ENCODE data around the gene TMEM184C. TPM values are rescaled to one million over a fixed set of nuclear protein-coding genes. Genes with fewer than 3 reads are reported as not detected.

Gene TMEM184C
- polyA plus RNA-seq (2011; rRNA removed) (27.1 and 35.1 TPM in 2 replicates), polyA minus RNA-seq (2011; rRNA and poly(A)+ RNA removed) (23.3 and 25.6 TPM in 2 replicates)

DNA sequence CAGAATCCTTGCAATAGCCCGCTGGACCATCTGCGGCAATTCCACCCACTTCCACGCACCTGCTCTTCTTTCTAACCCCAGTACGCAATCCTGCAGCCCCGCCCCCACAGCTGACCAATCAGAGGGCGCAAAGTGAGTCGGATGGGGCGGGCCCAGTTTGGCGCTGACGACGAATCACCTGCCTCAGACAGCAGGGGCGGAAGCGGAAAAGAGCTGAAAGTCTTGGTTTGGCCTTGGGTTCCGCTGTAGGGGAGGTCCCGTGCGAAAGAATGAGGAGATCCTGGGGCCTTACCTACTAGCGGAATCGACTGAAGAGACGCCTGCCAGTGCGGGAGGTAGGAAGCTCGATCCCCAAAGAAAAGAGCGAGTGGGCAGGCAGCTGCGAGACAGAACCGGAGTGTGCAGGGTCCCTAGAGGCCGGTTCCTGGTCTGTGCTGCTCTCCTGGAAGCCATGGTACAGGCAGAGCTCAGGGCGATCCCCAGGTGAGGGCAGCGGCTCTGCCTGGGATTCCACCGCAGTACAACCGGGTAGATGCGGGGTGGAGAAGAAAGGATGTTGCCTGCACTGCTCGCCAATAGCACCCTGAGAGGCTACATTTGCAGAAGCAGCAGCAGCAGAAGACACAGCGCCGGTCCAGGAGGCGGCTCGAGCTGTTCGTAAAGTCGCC, at the start of gene TMEM184C:
Gene TMEM184C, plus strand, starts transcription at position 225 of the 668 bp plus-strand sequence. CDS start 560 bp downstream, outside the sequence.
- CTCF ChIA-PET = interaction anchor here (1.1 to 3.5 kb wide), 6 partner anchors 10 to 249 kb away, joined by 3 to 15 read pairs (median 4); no protein-coding TSS in a partner anchor
- TF ChIP-seq, protein P1, sequence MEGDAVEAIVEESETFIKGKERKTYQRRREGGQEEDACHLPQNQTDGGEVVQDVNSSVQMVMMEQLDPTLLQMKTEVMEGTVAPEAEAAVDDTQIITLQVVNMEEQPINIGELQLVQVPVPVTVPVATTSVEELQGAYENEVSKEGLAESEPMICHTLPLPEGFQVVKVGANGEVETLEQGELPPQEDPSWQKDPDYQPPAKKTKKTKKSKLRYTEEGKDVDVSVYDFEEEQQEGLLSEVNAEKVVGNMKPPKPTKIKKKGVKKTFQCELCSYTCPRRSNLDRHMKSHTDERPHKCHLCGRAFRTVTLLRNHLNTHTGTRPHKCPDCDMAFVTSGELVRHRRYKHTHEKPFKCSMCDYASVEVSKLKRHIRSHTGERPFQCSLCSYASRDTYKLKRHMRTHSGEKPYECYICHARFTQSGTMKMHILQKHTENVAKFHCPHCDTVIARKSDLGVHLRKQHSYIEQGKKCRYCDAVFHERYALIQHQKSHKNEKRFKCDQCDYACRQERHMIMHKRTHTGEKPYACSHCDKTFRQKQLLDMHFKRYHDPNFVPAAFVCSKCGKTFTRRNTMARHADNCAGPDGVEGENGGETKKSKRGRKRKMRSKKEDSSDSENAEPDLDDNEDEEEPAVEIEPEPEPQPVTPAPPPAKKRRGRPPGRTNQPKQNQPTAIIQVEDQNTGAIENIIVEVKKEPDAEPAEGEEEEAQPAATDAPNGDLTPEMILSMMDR (IDR thresholded peaks at IDR 0.05; ENCODE audit: insufficient read depth, low read depth, low read length) = peak; percentile 29
- Histone ChIP-seq H3K36me3 (ENCODE audit: control insufficient read depth, insufficient read depth, low read length) (no peaks in the 10 kb centered on the region), H3K27me3 (ENCODE audit: control insufficient read depth, insufficient read depth, low read length) (no peaks in the 10 kb centered on the region), H3K4me3 (ENCODE audit: low read depth, low read length) (peak within 1 kb of the TSS; percentile 81)
- POLR2A ChIA-PET = no interaction called here
- peak; percentile 68 for DNase-seq (ENCODE audit: low read depth)

GRCh38 chr4:147570616-147571015, 46.6 kb upstream of the TMEM184C start:
- POLR2A ChIA-PET = no interaction called here
- CTCF ChIA-PET = interaction anchor here (0.6 to 2.2 kb wide), 2 partner anchors 52 to 1645 kb away, joined by 3 to 11 read pairs; no protein-coding TSS in a partner anchor
- TF ChIP-seq, protein P1 (IDR thresholded peaks at IDR 0.05; ENCODE audit: insufficient read depth, low read depth, low read length) = peak; percentile 22; the same call in 1 of the 2 replicates
- no peak overlapping the region for H3K4me3 ChIP-seq (ENCODE audit: low read depth, low read length)
- no peak for DNase-seq (ENCODE audit: low read depth)
- no peaks in the 10 kb centered on the region for H3K36me3 ChIP-seq (ENCODE audit: control insufficient read depth, insufficient read depth, low read length)
- H3K27me3 ChIP-seq (ENCODE audit: control insufficient read depth, insufficient read depth, low read length) = no peaks in the 10 kb centered on the region

GRCh38 chr4:147571036-147571770, 46.0 kb upstream of the TMEM184C start:
- no peaks in the 10 kb centered on the region for H3K27me3 ChIP-seq (ENCODE audit: control insufficient read depth, insufficient read depth, low read length)
- no peak for DNase-seq (ENCODE audit: low read depth)
- TF ChIP-seq, protein P1 (IDR thresholded peaks at IDR 0.05; ENCODE audit: insufficient read depth, low read depth, low read length) = no peak
- CTCF ChIA-PET = interaction anchor here (0.6 to 2.2 kb wide), 3 partner anchors 52 to 1645 kb away, joined by 3 to 11 read pairs (median 3); no protein-coding TSS in a partner anchor
- H3K4me3 ChIP-seq (ENCODE audit: low read depth, low read length) = no peak overlapping the region
- POLR2A ChIA-PET = no interaction called here
- H3K36me3 ChIP-seq (ENCODE audit: control insufficient read depth, insufficient read depth, low read length) = no peaks in the 10 kb centered on the region

- no peak for DNase-seq (ENCODE audit: low read depth)
- Histone ChIP-seq H3K27me3 (ENCODE audit: control insufficient read depth, insufficient read depth, low read length) (no peaks in the 10 kb centered on the region), H3K36me3 (ENCODE audit: control insufficient read depth, insufficient read depth, low read length) (no peaks in the 10 kb centered on the region), H3K4me3 (ENCODE audit: low read depth, low read length) (no peak overlapping the region)
- CTCF ChIA-PET = interaction anchor here (1.0 kb wide), 1 partner anchor 58 kb away, joined by 5 read pairs; no protein-coding TSS in a partner anchor
- POLR2A ChIA-PET = no interaction called here
- TF ChIP-seq, protein P1 (IDR thresholded peaks at IDR 0.05; ENCODE audit: insufficient read depth, low read depth, low read length) = no peak
Observed at GRCh38 chr4:147576084-147576483, 41.1 kb upstream of the TMEM184C start.

DNA sequence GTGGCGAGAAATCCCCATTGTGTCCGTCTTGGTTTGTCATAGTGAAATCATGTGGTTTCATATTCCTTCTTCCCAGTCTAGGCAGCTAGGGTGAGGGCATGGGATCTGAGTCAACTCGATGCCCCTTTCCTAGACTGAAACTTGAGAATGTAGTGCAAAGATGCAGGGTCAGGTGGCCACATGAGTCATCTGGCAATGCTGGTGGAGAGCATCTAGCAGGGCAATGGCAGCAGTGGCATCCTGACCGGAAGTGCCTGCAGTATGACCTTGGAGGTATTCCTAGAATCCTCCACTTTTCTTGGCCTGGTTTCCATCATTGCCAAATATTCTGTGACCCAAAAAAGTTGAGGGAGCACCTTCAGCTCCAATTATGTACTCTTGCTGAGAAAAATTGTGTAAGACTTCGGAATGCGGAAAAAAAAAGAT, 39.1 kb upstream of the TMEM184C start:
- ChIA-PET CTCF (no interaction called here), POLR2A (no interaction called here)
- TF ChIP-seq, protein P1 (IDR thresholded peaks at IDR 0.05; ENCODE audit: insufficient read depth, low read depth, low read length) = no peak
- Histone ChIP-seq H3K36me3 (ENCODE audit: control insufficient read depth, insufficient read depth, low read length) (no peaks in the 10 kb centered on the region), H3K27me3 (ENCODE audit: control insufficient read depth, insufficient read depth, low read length) (no peaks in the 10 kb centered on the region), H3K4me3 (ENCODE audit: low read depth, low read length) (no peak overlapping the region)
- DNase-seq (ENCODE audit: low read depth) = peak; percentile 66
